Limb (tissue), 2 donors: ENCODE data around the gene TEAD1.

ENCODE experiments used
- DNase-seq, 2 donors: peaks; one replicate each; pipeline ENCODE4 v3.0.0-alpha.2; 2016; ENCODE audit errors: extremely low spot score in 2 of 2

The TEAD1 gene

DNA sequence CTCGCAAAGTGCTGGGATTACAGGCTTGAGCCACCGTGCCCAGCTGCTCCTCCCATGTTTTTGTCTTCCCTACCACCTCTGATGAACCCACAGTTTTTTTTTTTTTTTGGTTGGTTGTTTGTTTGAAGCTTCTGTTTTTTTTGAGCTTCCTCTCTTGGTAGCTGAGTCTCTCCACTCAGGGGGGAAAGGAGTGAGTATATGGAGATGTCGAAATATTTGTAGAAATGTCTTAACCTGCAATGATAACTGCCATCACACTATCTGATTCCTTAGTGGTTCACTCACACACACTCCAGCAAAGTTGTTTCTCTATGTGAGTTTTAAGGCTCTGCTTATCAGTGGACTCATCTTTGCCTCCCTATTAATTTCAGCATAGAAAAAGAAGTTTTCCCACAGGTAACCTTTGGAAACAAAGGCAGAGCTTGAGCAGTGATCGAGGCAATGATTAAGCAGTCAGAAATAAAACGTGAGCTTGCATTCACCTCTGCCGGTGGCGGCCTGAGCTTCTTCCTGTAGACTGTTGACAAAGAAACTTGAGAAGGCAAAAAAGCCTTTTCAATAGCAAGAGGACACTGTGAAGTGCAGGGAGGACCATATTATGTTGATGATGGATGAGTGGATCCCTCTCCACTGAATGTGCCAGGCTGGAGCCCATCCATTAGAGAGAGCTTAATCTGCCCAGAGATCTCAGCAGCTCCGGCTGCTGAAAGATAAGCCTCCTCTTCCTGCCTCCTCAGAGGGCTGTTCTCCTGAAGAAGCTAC is 305.9 kb downstream of the TEAD1 start:
- DNase-seq, result no peak

DNA sequence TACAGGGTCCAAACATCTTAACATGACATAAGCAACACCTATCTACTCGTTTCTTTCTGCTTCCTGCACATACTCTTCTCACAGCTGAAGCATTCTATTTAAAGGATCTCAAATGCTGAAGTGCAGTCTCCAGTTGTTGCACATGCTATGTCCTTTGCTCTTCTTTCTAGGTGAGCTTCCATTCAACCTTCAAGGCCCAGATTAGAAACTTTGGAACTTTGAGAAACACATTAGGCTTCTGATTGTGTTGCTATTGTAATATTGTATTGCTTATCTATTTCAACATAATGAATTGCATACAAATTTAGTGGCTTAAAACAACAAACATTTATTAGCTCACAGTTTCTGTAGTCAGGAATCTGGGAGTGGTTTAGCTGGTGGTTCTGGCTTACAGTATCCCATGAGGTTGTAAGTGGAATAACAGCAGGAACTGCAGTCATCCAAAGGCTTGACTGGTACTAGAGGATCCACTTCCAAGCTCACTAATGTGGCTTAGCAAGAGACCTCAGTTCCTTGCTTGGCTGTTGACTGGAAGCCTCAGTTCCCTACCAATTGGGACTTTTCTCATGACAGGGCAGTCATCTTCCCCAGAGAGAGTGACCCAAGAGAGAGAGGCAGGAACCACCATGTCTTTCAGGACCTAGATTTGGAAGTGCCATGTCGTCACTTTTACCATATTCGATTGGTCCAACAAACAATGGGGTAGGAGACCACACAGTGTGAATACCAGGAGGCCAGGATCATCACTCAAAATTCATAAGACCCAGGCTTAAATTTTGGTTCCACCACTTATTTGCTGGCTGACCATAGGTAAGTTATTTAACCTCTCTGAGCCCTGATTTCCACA is 307.7 kb downstream of the TEAD1 start:
- DNase-seq, result no peak

DNA sequence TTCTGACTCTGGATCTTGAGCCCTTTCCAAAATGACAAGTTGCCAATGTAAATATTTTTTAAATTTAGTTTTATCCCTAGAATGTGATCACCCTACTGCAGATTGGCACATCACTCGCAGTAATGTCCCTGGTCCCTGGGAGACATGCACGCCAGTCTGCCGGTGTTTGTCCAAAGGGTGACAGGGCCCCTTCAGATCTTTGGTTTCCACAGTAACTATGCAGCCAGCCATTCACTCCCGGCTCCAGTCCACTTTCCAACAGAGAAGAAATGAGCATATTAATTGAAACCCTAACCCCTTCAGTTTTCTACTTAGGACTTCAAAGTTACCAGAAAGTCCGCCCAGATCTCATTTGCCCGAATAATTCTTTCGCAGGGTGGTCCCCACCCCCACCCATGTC is 309.1 kb downstream of the TEAD1 start:
- no peak for DNase-seq

DNA sequence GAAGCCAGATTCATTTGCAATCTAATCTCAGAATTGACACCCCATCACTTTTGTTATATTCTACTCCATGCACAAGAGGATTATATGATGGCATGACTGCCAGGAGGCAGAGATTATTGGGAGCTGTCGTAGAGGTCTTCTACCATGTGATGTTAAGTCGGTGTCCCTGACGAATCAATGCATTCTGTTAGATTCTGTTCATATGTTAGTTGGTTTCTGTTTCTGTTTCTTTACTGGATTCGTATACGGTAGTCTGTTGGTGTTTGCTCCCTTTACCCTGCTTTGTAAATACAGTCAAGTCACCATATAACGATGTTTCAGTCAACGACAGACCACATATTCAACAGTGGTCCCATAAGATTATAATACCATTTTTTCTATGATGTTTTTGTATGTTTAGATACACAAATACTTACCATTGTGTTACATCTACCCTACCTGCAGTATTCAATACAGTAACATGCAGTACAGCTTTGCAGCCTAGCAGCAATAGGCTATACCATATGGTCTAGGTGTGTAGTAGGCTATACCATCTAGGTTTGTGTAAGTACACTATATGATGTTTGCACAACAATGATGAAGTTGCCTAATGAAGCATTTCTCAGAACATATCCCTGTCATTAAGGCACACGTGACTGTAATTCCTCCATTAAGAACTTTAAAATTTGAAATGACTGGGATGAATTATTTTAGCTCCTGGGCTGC is 312.1 kb downstream of the TEAD1 start:
- DNase-seq, result no peak

DNA sequence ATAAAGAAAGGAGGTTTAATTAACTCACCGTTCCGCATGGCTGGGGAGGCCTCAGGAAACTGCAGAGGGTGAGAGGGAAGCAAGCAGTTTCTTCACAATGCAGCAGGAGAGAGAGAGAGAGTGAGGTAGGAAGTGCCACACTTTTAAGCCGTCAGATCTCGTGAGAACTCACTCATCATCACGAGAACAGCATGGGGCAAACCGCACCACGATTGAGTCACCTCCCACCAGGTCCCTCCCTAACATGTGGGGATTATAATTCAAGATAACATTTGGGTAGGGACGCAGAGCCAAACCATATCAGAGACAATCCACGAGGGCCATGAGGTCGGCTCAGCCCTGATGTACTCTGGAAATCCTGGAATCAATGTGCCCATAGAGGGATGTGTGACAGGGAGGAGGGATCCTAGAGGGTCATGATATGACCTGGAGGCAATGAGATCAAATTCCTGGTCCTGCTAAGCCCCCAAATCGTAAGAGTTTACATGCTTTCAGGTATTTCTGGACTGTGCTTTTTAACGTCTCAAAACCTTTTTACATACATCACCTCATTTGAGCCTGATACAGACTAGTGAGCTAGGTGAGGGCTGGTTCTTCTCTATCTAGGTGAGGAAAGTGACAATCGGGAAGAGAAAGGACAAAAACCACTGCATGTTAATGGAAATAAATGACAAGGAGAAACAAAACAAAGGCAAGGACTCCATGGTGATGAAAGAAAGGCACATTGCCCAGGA is 315.4 kb downstream of the TEAD1 start:
- no peak for DNase-seq

DNA sequence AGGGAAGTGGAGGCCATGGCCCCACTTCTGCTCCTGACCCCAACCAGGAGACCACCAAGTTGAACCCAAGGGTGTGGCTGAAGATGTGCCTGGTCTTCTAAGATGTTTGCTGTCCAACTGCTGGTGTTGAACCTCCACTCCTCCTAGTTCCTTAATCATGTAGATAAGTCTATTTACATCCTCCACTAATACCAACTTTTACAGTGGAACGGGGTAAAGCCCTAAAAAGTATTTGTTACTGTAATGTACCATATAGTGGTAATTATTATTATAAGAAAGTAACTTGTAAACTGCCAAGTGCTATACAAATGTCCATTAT is 315.9 kb downstream of the TEAD1 start:
- no peak for DNase-seq

DNA sequence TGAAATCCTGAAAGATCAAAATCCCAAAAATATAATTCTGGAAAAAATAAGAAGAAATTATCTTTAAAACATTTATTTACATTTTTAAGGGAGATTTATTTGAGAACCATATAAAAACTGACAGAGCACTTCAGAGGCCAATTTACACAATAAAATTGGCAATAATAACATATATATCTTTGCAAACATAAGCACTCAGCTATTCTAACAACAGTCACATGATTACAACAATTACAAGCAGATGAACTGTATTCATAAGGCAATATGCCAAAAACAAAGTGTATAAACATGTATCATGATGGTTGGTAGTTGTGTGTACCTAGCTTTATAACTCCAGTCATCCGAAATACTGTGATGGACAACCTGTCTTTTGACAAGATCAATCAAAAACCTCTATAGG is 317.2 kb downstream of the TEAD1 start:
- no peak for DNase-seq

DNA sequence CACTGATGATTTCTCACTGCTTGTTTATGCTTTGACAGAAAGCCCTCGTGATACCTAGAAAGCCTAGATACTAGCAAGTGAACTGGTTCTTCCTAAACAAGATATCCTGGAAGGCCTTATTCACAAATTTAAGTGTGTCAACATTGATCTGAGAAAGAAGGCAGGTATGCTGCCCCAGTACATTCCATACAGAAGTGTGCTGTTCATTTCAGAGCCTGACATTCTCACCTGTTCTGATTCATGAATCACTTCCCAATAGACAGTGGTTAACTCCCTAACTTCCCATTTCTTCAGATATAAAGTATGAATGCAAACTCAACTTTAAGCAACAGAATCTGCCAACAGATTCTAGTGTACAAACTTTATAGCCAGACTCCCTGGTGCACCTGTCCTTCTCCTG is 319.4 kb downstream of the TEAD1 start:
- DNase-seq, result no peak
